ACC112 (cell line): ENCODE measurements around the gene SLC6A12.

Experiments used
- H2AFZ ChIP-seq: fragments of 200-600 bp; sonication (generic); one replicate; pipeline ENCODE4 v1.6.0; 2017; ENCODE audit warnings: antibody characterized with exemption, low read length; ENCODE audit not compliant: unreplicated experiment
- H3K27ac ChIP-seq: fragments of 200-600 bp; sonication (generic); 2 replicates; pipeline ENCODE4 v1.5.1; 2014; ENCODE audit warnings: low read depth, mild to moderate bottlenecking, antibody characterized with exemption, low read length, moderate library complexity
- H3K27me3 ChIP-seq: fragments of 200-600 bp; sonication (generic); 2 replicates; pipeline ENCODE4 v1.6.1; 2014; ENCODE audit warnings: mild to moderate bottlenecking, antibody characterized with exemption, low read length, moderate library complexity, mixed read lengths; ENCODE audit not compliant: insufficient read depth
- H3K36me3 ChIP-seq: fragments of 200-600 bp; sonication (generic); 2 replicates; pipeline ENCODE4 v1.6.1; 2016; ENCODE audit warnings: mild to moderate bottlenecking, antibody characterized with exemption, low read length, moderate library complexity, mixed read lengths; ENCODE audit not compliant: insufficient read depth
- H3K4me1 ChIP-seq: fragments of 200-600 bp; sonication (generic); one replicate; pipeline ENCODE4 v1.6.1; 2016; ENCODE audit warnings: low read length, mixed read lengths; ENCODE audit not compliant: insufficient read depth, unreplicated experiment, control insufficient read depth
- H3K4me3 ChIP-seq: fragments of 200-600 bp; sonication (generic); 2 replicates; pipeline ENCODE4 v1.5.1; 2014; ENCODE audit warnings: mild to moderate bottlenecking, low read depth, low read length
- H3K79me2 ChIP-seq: fragments of 200-600 bp; sonication (generic); one replicate; pipeline ENCODE4 v1.6.0; 2016; ENCODE audit warnings: low read length; ENCODE audit not compliant: control insufficient read depth, unreplicated experiment, insufficient read depth

The SLC6A12 gene

GRCh38 chr12:207804-208203 lies 6.2 kb downstream of the SLC6A12 start:
- no peak overlapping the region for H3K4me3 ChIP-seq
- H3K27me3 ChIP-seq = peaks cover 86% of the 10 kb centered on the region
- no peaks in the 10 kb centered on the region for H3K4me1 ChIP-seq
- no peaks in the 10 kb centered on the region for H3K79me2 ChIP-seq
- no peaks in the 10 kb centered on the region for H3K36me3 ChIP-seq
- no peak overlapping the region for H3K27ac ChIP-seq
- no peak overlapping the region for H2AFZ ChIP-seq

- Histone ChIP-seq H3K27ac (no peak overlapping the region), H3K4me1 (no peaks in the 10 kb centered on the region), H2AFZ (no peak overlapping the region), H3K79me2 (no peaks in the 10 kb centered on the region), H3K27me3 (peaks cover 87% of the 10 kb centered on the region), H3K36me3 (no peaks in the 10 kb centered on the region), H3K4me3 (no peak overlapping the region)
Observed at GRCh38 chr12:206746-207440, 7.1 kb downstream of the SLC6A12 start.

- H3K36me3 ChIP-seq = no peaks in the 10 kb centered on the region
- no peak overlapping the region for H2AFZ ChIP-seq
- no peaks in the 10 kb centered on the region for H3K79me2 ChIP-seq
- H3K27me3 ChIP-seq = peaks cover 85% of the 10 kb centered on the region
- H3K4me3 ChIP-seq = no peak overlapping the region
- no peak overlapping the region for H3K27ac ChIP-seq
- no peaks in the 10 kb centered on the region for H3K4me1 ChIP-seq
Observed at GRCh38 chr12:205026-205425, 8.9 kb downstream of the SLC6A12 start.

- Histone ChIP-seq H3K27me3 (peaks cover 82% of the 10 kb centered on the region), H3K79me2 (no peaks in the 10 kb centered on the region), H3K27ac (no peak overlapping the region), H3K4me3 (no peak overlapping the region; the same call in 1 of the 2 replicates), H3K4me1 (peaks cover 6% of the 10 kb centered on the region), H3K36me3 (no peaks in the 10 kb centered on the region), H2AFZ (no peak overlapping the region)
Observed at GRCh38 chr12:204261-204678, 9.7 kb downstream of the SLC6A12 start.

- H3K4me1 ChIP-seq = peaks cover 11% of the 10 kb centered on the region
- H3K27ac ChIP-seq = no peak overlapping the region
- peak overlapping the region; percentile 61 for H3K4me3 ChIP-seq
- H3K36me3 ChIP-seq = no peaks in the 10 kb centered on the region
- no peak overlapping the region for H2AFZ ChIP-seq
- no peaks in the 10 kb centered on the region for H3K79me2 ChIP-seq
- H3K27me3 ChIP-seq = peaks cover 79% of the 10 kb centered on the region
Observed at GRCh38 chr12:203462-204260, 10.3 kb downstream of the SLC6A12 start.

- peaks cover 78% of the 10 kb centered on the region for H3K27me3 ChIP-seq
- no peaks in the 10 kb centered on the region for H3K79me2 ChIP-seq
- no peak overlapping the region for H2AFZ ChIP-seq
- H3K27ac ChIP-seq = no peak overlapping the region
- no peaks in the 10 kb centered on the region for H3K36me3 ChIP-seq
- H3K4me1 ChIP-seq = peaks cover 12% of the 10 kb centered on the region
- H3K4me3 ChIP-seq = peak overlapping the region; percentile 61
Observed at GRCh38 chr12:203074-203461, 10.9 kb downstream of the SLC6A12 start.

- no peak overlapping the region for H3K4me3 ChIP-seq
- no peak overlapping the region for H3K27ac ChIP-seq
Observed at GRCh38 chr12:202081-202731, 11.8 kb downstream of the SLC6A12 start.

GRCh38 chr12:201361-201760 lies 12.6 kb downstream of the SLC6A12 start:
- Histone ChIP-seq H3K4me1 (peaks cover 12% of the 10 kb centered on the region), H3K27ac (no peak overlapping the region), H3K27me3 (peaks cover 75% of the 10 kb centered on the region), H3K36me3 (no peaks in the 10 kb centered on the region), H3K79me2 (no peaks in the 10 kb centered on the region), H2AFZ (no peak overlapping the region), H3K4me3 (no peak overlapping the region)

More at GRCh38 chr12:202081-202731, 11.8 kb downstream of the SLC6A12 start:
- no peak overlapping the region for H2AFZ ChIP-seq
- no peaks in the 10 kb centered on the region for H3K36me3 ChIP-seq
- H3K27me3 ChIP-seq = peaks cover 78% of the 10 kb centered on the region
- no peaks in the 10 kb centered on the region for H3K79me2 ChIP-seq
- peaks cover 12% of the 10 kb centered on the region for H3K4me1 ChIP-seq

- Histone ChIP-seq H2AFZ (no peak overlapping the region), H3K27me3 (peaks cover 75% of the 10 kb centered on the region), H3K4me1 (peaks cover 12% of the 10 kb centered on the region), H3K36me3 (no peaks in the 10 kb centered on the region), H3K4me3 (no peak overlapping the region), H3K27ac (no peak overlapping the region), H3K79me2 (no peaks in the 10 kb centered on the region)
Observed at GRCh38 chr12:198705-199104, 15.3 kb downstream of the SLC6A12 start.

GRCh38 chr12:197911-198695 lies 15.9 kb downstream of the SLC6A12 start:
- H3K27me3 ChIP-seq = peaks cover 75% of the 10 kb centered on the region
- no peaks in the 10 kb centered on the region for H3K79me2 ChIP-seq
- no peak overlapping the region for H3K4me3 ChIP-seq
- no peak overlapping the region for H3K27ac ChIP-seq
- H3K36me3 ChIP-seq = no peaks in the 10 kb centered on the region
- no peak overlapping the region for H2AFZ ChIP-seq
- peaks cover 12% of the 10 kb centered on the region for H3K4me1 ChIP-seq
